HL-60/S4 treated with retinoic acid at 250 ng/mL for 4 days and 3 days (cell line): ENCODE measurements around the gene RNU4-1.
"Not testable (repeated sequence)": the region's sequence is repeated elsewhere in the genome, so short reads cannot be mapped to it uniquely, and the experiment has no call there.

Experiments used
- in situ Hi-C: fragments of 300-500 bp; cut with MboI; formaldehyde crosslinking; loops from 2 replicates; pipeline ENCODE4 v1.7.0; 2022; ENCODE audit warnings: low sequenced_read_pairs

Gene RNU4-1

DNA sequence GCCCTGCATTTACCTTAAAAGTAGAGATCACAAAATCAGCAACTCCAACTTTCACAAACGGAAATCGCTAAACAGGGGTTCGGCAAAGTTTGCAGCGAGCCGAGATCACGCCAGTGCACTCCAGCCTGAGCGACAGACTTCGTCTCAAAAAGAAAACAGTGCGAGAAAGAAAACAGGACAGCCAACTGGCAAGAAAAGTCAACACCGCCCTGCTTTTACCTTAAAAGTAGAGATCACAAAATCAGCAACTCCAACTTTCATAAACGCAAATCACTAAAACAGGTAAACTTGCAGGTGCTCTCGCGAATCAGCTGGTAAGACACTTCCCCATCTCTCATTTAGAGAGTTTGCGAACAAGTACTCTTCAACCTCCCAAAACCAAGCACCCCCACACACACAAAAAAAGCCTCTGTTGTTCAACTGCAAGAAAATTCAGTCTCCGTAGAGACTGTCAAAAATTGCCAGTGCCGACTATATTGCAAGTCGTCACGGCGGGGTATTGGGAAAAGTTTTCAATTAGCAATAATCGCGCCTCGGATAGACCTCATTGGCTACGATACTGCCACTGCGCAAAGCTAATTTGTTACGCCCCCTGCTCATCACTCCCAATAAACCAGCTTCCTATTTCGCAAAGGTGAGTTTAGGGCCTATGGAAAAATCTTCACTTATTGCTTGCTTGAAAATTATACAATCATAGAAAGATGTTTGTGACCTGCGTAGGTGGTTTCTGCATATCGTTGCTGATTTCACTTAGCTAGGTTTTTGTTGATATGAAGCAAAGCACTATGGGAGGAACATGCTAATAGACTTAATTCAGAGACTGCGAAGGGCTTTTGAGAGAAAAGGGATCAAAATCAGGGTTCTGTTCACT is at the start of gene RNU4-1:
Gene RNU4-1, minus strand, starts transcription at position 577 of the 871 bp plus-strand sequence.
- in situ Hi-C loops = no loop called here

DNA sequence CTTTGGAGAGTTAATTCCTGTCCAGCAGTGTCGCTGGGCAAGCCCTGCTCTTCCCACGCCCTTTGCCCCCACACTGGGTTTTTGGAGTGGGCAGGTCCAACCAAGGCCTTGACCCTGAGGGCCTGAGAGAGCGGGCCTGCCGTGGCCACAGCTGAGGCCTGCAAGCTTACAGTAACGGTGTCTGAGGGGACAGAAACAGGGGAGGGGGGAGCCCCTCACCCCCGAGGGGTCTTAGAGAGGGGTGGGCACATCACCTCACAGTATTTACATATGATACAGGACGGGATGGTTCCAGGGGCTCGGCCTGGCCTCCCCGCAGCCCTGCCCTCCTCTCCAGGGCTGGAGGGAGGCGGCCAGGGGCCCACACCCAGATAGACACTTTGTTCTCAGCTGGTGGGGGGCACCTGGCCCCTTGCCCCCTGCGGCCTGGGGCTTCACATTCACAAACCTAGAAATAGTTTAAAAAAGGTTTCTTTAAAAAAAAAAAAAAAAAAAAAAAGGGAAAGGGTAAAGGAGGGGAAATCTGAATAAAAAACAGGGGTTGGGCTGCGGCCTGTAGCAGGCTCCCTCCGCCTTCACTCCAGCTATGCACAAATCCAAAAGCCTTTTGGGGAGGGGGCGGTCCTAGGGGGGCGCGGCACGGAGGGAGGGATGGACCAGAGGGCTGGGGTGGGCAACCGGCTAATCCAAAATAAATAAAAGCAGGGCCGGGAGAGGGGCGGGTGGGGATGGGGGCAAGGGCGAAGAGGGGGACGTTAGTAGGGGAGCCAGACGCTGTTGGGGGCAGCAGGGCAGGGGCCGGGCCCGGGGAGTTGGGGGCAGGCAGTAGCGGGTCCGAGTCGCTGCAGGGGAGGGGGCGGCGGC is 49.4 kb upstream of the RNU4-1 start:
- in situ Hi-C loops = no loop called here

DNA sequence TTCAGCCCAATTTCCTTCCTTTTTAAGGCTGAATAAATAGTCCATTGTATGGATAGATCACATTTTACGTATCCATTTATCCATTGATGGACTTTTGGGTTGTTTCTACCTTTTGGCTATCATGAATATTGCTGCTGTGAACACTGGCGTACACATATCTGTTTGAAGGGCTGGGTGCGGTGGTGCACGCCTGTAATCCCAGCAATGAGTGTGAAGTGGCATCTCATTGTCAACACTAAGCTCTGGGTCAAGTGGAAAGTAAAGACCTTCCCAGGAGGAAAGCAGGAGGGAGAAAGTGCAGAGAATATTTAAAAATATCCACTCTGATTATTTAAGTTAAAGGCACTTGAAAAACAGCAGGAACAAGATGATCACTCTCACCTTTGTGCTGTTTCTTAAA is 46.2 kb upstream of the RNU4-1 start:
- in situ Hi-C loops = no loop called here

DNA sequence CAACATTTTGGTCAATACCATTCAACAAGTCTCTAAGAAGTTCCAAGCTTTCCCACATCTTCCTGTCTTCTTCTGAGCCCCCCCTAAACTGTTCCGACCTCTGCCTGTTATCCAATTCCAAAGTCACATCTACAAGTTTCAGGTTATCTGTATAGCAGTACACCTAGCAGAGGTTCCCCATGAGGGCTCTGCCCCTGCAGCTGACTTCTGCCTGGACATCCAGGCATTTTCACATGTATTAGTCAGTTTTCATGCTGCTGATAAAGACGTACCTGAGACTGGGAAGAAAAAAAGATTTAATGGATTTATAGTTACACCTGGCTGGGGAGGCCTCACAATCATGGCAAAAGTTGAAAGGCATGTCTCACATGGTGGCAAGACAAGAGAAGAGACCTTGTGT is 44.7 kb upstream of the RNU4-1 start:
- in situ Hi-C loops = no loop called here

DNA sequence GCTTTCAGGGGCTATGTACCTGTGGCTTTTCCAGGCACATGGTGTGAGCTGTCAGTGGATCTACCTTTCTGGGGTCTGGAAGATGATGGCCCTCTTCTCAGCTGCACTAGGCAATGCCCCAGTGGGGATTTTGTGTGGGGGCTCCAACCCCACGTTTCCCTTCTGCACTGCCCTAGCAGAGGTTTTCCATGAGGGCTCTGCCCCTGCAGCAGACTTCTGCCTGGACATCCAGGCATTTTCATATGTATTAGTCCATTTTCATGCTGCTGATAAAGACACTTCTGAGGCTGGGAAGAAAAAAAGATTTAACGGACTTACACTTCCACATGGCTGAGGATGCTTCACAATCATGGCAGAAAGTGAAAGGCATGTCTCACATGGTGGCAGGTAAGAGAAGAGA is 43.4 kb upstream of the RNU4-1 start:
- in situ Hi-C loops = not testable (repeated sequence)

DNA sequence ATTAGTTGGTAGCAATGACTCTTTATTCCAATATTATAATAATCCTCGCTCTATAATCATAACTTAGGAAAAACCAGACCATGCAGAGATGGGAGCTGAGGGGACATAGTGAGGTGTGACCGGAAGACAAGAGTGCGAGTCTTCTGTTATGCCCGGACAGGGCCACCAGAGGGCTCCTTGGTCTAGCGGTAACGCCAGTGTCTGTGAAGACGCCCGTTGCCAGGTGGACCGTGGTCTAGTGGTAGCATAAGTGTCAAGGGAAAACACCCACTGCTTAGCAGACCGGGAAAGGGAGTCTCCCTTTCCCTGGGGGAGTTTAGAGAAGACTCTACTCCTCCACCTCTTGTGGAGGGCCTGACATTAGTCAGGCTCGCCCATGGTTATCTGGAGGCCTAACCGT is 42.4 kb upstream of the RNU4-1 start:
- in situ Hi-C loops = not testable (repeated sequence)

DNA sequence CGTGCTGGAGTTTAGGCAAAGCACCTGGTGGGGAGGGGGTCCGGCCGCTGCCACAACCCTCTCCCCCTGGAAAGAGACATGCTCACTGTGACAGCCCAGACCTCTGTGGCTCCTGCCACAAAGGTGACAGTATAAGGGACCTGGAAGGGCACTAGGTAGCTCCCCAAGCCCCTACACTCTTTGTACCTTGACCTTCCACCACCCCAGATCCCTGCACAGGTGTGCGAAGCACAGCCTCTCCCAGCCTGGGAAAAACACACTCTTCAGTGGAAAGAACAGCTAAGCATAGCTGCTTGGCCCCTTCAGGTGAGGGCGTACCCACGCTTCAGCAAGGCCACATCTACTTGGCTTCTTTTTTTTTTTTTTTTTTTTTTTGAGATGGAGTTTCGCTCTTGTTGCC is 39.5 kb upstream of the RNU4-1 start:
- in situ Hi-C loops = no loop called here

DNA sequence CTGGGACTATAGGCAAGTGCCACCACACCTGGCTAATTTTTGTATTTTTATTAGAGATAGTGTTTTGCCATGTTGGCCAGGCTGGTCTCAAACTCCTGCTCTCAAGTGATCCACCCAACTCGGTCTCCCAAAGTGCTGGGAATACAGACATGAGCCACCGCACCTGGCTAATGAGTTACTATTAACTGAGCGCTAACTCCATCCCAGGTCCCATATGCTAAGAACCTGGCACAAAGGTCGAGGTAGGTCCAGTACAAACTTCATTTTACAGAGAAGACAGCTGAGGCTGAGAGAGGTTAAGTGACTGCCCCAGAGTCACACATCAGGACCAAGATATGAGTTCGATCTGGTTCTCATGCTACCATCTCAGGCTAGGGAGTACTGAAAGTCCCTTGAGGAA is 39.0 kb upstream of the RNU4-1 start:
- in situ Hi-C loops = no loop called here

DNA sequence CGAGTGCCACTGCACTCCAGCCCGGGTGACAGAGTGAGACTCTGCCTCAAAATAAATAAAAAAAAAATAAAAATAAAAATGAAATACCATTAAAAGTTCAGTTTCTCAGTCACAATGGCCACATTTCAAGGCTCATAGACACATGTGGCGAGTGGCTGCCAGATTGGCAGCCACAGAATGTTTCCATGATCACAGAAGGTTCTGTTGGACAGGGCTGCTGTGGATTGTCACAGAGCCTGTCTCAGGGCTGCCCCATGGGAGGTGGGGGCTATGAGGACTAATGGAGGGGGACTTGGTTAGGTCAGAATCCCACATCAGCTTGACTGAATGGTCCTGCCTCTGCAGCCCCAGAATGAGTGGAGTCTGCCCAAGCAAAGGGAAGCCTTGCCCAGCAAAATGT is 38.4 kb upstream of the RNU4-1 start:
- in situ Hi-C loops = no loop called here

DNA sequence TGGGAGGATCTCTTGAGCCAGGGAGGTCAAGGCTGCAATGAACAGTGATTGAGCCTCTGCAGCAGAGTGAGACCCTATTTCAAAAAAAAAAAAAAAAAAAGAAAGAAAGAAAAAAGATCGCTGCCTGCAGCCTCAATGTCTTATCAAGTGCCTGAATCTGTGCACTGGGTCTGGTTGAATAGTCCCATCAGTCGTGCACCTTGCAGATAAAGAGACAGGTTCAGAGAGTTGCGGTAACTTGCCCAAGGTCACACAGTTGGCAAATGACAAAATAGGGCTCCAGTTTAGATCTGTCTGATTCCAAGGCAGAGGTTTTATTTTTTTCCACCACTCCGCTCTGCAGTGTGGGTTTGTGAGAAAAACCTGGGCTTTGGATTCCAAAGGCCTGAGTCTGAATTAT is 35.2 kb upstream of the RNU4-1 start:
- in situ Hi-C loops = no loop called here

DNA sequence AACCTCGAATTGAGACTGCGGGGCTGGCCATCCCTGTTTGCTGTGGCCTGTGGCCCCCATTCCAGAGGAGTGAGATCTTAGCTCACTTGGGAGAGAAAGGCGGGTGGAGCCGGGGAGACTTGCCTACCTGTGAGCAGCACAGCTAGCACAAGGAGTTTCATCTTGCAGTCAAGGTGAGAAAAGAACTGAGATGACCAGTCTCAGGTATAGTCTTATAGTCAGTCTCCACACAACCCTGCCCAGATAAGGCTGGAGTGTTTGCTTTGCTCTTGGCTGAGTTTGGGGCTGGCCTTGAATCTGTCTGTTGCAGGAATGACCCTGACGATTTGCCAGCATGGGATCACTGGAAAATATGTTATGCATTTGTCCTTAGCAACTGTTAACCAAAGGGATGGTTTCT is 34.6 kb upstream of the RNU4-1 start, which contains the start of gene PLA2G1B:
Gene PLA2G1B, minus strand, starts transcription at position 187 of the 400 bp plus-strand sequence. Its CDS starts 26 bp downstream, at position 161.
- in situ Hi-C loops = no loop called here

DNA sequence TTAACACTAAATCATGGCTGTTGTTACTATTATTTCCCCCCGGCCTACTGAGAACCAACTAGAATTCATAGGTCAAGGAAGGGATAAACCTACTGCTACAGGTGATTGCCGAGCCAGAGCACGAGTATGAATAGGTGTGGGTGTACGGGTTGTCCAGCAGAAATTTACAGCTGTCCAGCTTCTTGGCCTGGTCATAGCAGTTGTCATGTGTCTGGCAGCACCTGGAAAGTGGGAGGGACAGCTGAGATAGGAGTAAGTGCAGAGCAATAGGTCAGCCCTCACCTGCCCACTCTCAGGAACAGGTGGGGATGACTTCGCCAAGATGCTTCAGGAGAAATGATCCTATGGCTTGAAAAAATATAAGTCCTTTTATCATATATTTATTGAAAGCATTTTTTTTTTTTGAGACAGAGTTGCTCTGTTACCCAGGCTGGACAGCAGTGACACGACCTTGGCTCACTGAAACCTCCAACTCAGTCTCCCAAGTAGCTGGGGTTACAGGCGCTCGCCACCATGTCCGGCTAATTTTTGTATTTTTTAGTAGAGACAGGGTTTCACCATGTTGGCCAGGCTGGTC is 31.9 kb upstream of the RNU4-1 start:
- in situ Hi-C loops = no loop called here

DNA sequence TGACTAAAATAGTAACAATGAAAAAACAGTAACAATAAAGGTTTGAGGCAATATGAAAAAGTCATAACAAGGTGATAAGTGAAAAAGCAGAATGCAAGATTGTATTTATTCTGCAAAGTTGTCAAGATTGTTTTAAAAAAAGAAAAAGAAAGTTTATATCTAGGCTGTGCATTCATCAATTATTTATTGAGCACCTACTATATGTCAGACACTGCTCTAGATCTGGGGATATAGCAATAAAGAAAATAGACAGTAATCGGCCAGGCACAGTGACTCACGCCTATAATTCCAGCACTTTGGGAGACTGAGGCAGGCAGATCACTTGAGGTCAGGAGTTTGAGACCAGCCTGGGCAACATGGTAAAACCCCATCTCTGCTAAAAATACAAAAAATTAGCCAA is 30.7 kb upstream of the RNU4-1 start:
- in situ Hi-C loops = no loop called here

DNA sequence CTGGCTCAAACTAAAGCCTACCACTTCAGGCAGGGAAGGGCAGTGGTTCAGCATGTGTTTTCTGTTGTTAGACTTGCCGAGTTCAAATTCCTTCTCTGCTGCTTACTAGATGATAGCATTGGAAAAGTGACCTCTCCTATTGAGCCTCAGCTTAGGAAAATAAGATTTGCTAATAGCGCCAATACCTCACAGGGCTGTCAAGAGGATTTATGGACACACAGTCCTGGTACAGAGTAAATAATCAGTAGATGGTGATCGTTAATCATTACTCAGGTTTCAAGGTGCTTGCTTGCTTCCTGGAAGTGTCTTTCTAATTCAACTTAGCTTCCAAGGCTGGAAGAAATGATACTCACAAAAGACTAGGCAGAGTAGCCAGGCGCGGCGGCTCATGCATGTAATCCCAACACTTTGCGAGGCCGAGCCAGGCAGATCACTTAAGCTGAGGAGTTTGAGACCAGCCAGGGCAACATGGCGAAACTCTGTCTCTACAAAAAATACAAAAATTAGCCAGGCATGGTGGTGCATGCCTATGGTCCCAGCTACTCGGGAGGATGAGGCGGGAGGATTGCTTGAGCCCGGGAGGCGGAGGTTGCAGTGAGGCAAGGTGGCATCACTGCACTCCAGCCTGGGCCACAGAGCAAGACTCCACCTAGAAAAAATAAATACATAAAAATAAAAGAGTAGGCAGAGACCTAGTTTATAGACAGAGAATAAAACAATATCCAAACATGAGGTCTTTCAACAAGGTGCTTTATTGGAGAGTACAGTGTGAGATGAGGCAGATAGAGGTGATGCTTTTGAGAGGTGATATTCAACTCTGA is 28.6 kb upstream of the RNU4-1 start:
- in situ Hi-C loops = no loop called here

DNA sequence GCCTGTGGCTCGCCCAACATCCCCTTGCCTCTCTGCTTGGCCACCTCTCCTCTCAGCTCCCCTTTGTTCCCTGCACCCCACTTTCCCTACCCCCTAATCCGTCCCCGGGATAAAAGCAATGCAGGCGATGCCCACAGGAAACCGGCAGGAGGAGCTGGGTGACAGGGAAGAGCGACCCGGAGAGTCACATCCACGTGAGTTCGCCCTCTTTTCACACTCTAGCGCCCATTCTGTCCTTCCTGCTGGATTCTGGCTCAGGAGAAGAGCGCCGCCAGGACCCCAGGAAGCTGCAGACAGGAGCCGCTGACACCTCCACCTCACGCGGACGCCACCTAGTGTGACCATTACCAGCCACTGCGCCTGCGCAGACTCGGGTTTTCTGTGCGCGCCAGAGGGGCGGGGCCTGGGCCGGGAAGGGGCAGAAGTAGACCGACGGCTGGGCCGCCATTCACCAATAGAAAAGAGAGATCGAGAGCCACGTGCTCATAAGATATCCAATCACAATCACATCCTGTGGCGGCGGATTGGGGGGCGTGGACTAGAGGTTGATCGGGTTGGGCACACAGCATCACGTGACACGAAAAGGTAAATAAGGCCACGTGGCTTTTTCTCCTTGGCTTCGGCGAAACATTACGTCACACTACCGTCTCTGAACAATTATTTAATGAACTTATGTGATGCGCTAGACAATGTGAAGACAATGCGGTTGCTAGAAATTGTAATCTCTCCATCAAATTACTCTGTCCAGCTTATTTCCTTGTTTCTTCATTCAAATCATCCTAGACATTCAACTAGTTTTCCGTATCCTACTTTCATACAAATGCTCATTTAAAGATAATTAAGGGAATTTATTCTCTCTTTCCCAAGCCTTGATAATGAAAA is 24.4 kb upstream of the RNU4-1 start:
- in situ Hi-C loops = no loop called here

DNA sequence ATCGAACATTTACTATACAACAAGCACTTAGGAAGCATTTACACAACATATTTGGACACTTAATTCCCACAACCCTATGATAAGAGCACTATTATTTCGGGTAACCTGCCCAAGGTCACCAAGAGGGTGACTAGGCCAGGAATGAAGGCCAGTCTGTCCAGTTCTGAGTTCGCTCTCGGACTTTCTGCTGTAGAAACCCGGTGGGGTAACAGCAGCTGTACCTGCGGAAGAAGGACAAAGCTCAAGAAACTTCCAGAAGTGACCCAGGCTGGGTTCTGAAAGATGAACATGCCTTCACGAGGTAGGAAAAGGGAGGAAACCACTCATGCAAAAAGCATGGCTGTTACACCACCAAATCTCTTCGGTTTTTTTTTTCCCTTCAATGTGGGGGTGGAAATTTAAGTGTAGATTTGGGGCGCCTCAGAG is 23.8 kb upstream of the RNU4-1 start:
- in situ Hi-C loops = no loop called here

DNA sequence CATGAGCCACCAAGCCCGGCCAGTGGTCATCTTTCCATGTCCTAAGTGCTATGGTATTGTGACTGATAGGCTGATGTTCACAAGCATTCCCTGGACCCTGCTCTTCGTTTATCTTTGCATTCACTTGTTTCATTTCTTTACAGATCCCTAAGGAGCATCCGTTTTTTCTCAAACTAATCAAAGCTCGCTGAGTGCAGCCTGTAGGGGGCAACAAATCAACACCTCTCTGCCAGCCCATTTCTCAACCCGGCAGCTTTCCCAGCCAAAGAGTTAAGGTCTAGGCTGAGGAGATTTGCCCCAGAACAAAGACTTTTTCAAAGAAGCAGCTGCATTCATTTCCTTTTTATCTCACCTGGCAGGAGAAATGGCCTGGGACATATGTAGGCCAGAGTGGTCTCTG is 21.2 kb upstream of the RNU4-1 start:
- in situ Hi-C loops = no loop called here

DNA sequence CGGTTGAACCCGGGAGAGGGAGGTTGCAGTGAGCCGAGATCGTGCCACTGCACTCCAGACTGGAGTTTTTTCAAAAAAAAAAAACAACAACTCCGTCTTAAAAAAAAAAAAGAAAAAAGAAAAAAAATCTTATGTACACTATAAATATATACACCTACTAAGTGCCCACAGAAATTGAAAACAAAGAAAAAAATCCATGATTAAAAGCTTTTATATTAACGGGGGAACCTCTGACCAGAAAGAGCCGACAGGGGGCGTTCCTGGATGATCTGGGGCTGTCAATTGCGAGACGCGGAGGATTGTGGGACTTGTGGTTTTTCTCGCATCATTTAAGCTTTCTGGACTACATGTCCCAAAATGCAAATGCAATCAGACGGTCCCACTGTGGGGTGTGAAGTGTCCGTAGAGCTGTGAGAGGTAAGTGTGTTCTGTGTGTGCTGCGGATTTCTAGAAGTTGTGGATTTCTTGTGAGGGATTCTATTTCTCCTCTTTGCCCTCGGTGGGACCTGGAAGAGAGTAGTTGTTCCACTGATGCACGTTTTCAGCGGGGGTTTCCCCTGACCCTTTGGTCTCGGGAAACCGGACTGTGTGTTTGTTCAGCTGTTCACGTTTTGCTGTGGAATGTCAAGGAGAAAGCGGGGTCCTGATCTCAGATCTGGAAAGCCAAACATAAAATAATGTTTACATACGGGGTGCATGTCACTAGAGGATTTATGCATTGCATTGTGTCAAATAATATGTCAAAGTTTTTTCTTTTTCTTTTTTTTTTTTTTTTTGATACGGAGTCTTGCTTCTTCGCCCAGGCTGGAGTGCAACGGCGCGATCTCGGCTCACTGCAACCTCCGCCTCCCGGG is 9.2 kb upstream of the RNU4-1 start, which contains the start of gene SIRT4:
Gene SIRT4, plus strand, starts transcription at position 360 of the 854 bp plus-strand sequence. CDS start 1,241 bp downstream, outside the sequence.
- in situ Hi-C loops = no loop called here

DNA sequence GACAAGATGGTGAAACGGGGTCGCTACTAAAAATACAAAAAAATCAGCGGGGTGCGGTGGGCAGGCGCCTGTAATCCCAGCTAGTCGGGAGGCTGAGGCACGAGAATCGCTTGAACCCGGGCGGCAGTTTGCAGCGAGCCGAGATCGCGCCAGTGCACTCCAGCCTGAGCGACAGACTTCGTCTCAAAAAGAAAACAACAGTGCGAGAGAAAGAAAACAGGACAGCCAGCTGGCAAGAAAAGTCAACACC is 701 bp downstream of the RNU4-1 start:
- in situ Hi-C loops = no loop called here
